GM19463 (cell line): Measurements from ENCODE around the gene CLSTN2.

ENCODE experiments used
- ATAC-seq: cut with Tn5 transposase; IDR thresholded peaks from one replicate; pipeline ENCODE4 v1.9.1; 2021; ENCODE audit warnings: mild to moderate bottlenecking, moderate library complexity; ENCODE audit not compliant: unreplicated experiment

CLSTN2 gene

DNA sequence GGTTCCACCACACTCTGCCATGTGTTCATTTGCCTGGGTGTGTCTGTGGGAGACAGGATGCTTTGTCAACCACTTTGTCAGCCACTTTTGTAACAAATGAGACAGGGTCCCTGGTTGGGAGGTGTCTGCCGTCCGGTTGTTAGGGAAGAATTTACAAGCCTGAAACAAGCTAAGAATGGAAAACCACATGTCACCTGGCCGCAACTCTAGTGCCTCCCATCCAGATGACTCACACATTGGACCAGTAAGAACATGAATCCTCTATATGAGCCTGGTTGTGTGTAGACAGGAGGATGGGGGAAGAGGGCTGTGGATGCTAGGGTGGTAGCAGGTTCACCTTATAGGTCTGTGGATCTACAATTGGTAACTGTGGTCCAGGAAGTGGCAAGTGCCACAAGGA, 335.3 kb downstream of the CLSTN2 start:
- ATAC-seq = no peak

DNA sequence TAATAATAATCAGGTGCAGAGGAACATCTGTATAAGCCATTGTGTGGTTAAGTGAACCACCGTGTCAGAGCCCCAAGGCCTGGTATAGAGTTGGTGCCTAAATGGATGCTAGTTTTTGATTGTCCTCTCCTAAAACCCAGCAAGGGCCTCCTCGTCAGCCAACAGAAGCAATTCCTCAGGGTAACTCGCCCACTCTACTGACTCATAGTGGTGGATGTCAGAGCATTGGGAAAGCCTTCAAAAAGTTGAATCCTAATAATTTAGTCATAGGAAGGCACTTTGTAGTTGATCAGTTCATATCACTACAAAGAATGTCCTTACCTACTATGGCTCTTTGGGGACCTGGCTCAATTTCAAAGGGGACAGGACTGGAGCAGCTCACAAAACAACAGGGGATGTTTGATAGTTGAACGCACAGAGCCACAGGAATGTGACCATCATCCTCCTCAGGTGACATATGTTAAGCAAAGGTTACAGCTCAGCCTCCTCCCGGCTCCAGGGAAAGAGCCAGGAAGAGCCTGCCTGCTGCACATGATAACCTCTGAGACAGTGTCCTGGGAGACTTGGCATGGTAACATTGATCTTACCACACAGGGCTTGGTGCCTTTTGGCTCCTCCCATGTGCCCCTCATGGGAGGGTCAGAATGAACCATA, 338.7 kb downstream of the CLSTN2 start:
- ATAC-seq = no peak

DNA sequence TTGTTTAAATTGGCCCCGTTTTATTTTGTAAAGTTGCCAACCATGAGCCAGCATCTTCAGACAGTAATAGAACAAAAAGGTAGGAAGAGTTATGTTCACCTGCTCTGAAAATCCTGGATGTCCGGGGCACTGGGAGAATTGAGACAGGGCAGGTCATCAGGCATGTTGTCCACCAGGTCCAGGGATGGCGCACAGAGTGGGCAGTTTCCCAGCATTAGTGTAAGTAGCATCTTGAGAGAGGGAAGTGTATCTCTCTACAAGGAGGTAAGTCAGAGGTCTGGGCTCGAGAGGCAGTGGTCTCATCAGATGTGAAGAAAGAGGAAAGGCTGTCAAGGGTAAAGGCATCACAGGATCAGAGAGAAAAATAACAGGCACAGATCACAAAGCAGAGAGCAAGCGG, 339.4 kb downstream of the CLSTN2 start:
- ATAC-seq = no peak

DNA sequence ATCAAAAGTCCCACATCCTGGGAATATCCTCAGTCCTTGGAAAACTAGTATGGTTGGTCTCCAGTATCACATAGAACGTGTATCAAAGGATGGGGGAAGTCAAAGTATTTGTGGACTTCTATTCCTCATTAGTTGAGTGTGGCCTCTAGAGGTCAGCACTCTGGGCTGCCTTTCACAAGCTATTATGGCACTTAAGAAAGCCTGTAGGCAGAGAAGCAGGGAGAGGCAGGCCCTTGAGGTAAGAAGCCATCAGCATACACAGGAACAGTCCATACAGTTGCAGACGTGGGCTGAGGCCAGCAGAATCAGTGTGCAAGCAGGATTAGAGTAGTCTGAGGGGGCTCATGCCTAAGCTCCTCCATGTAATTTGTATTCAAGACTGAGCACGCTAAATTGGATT, 341.7 kb downstream of the CLSTN2 start:
- no peak for ATAC-seq

DNA sequence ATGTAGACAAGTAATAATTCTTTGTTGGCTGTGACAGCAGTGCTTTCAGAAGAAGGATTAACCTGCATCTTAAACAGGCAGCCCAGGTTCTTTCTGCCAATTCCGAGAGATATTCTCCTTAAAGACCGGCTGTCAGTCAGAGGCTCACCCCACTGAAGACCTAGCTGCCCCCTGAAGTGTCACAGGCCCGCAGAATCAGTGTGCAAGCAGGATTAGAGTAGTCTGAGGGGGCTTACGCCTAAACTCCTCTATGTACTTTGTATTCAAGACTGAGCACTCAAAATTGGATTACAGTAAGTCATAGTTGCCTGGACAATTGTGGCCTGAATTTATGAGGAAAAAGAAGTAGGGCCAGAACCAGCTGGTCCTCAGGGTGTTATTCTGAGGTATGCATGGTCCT, 342.9 kb downstream of the CLSTN2 start:
- ATAC-seq = no peak

DNA sequence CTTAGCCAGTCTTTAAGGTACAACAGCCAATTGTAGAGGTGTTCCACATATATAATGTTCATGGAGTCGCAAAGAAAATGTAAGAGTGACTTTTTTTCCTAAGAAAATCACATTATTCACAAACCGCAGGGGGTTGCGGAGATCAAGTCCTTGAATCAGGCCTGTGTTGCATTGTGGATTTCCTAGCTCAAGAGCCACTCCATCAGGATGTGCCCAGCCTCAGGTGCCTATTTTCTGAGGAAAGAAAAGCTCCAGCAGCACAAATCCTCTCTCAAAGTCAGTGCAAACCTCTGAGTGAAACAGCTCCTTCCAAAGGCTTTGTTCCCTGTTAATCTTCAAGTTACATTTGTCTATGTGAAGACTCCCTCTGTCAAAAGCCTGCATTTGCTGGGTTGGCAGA, 349.4 kb downstream of the CLSTN2 start:
- no peak for ATAC-seq

DNA sequence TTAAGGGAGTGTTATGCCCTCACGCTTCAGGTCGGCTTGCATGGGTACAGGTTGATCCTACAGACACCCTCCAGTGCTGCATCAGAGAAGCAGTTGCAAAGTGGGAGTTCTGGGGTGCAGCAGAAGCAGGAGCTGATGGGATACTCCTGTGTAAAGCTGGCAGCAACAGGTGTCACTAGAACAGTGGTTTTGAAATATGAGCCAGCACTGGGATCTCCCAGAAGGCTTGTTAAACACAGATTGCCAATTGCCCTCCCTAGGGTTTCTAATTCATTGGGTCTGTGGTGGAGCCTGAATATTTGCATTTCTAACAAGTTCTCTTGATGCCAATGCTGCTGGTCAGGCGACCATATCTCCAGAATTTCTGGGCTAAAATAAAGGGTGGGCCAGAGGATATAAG, 350.4 kb downstream of the CLSTN2 start:
- ATAC-seq = no peak

DNA sequence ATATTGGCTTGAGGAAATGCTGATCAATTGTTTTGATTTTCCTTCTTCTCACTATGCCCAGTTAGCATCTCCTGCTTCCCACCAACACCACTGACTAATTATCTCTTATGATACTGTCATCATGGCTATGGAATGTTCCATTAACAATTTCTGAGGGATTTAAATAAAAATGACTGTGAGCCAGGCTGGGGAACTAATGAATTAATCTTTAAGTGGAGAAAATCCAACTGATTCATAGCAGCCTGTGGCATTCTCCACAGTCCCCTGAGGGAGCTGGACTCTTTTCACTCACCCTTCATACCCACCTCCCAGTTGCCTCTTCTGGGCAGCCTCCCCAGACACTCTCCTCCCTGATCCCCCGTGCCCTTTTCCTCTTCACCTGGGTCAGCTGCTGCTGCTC, 353.6 kb downstream of the CLSTN2 start:
- no peak for ATAC-seq

DNA sequence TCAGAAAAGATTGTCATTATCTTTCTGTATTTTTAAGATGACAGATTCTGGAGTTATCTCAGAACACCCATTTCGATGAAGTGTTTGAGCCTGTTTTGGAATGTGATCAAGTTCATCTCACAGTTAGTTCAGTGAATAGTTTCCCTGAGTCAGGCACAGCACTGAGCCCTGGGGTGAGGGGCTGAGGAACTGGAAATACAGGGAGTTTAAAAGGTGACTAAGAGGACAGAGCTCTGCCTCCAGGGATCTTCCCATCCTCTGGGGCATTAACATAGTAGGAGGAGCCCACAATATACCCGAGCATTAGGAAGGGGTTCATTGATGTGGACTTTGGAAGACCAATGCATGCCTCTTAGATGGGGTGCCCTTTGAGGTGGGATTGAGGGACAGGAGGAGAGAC, 355.1 kb downstream of the CLSTN2 start:
- no peak for ATAC-seq

DNA sequence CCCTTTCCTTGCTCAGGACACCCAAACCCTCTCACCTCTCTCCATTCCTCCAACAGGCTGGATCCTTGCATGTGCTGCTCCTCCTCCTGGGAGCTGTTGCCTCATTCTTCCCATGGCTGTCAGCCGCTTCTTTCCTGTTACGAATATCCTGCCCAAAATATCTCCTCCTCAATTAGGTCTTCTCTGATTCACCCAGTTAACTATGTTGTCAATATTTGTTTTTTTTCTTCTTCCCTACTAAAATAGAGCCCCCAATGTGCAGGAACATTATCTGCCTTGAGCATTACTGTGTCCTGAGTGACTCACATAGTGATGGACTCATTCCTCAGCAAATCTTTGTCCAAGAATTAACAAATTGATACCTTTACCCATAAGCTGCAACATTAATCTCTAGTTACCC, 357.2 kb downstream of the CLSTN2 start:
- no peak for ATAC-seq

DNA sequence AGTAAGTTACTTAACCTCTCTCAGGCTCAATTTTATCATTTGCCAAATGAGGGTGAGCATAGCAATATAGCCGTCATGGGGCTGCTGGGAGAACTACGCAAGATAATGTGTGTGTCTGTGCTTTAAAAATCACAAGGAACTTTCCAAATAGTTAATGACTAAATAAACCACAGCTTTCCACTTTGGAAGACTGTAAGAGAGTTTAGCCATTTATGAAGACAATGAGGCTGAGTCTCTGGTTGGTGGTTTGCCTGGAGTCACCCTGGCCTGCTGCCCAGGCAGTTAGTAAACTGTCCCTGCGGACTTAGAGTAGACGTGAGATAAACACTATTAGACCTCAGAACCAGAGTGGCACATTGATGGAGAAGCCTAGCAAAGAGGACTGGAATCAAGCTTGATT, 357.7 kb downstream of the CLSTN2 start:
- ATAC-seq = no peak

DNA sequence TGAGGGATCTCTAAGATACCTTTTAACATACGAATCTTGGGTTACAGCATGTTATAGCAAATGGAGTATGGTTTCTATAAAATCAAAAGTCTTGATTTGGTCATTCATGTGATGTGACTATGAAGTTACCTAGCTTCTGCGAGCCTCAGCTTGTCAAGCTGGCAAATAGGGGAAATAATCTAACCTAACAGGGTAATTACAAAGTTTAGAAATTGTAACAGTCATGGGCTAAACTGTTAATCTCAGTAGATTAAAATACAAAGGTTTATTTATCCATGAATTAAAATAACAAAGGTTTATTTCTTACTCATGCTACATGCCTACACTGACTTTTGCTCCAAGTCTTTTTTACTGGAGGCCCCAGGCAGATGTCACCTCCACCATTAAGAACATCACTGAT, 359.1 kb downstream of the CLSTN2 start:
- ATAC-seq = no peak

DNA sequence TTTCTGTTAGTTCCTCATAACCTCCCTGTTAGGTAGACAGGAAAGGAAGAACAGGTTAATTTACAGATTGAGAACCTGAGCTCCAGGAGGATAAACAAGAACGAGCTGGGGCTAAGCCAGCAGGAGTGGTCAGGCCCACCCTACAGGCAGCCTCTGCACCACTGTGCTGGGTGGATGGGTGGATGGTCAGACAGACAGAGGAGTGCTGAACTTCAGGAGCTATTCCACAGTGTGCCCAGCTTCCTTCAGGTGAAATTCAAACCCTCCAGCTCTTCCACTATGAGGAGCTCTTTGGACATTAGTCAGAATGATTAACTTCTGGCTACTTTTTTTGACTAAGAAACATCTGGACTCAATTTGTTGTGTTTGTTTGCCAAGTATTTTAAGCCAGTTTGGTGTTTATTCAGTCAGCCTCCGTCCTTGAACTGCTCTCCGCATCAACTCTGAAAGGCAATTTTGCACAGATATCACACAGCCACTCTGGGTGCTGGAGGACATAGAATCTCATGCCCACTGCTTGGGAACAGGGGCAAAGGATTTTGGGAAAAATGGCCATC, 361.9 kb downstream of the CLSTN2 start:
- ATAC-seq = no peak

DNA sequence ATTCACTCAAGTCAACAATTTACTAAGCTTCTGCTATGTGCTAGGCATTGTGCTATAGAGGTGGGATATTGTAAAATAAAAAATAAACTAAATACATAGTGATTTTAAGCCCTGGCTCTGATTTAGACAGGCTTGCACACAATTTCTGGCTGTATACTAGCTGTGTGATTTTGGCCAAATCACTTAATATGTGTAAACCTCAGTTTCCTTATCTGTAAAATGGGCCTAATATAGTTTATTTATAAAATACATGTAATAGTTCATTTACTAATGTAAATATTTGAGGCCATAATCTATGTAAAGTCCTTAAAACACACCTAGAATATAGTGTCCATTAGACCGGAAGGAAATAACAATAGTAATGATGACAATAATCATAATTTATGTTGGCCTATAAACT, 363.1 kb downstream of the CLSTN2 start:
- ATAC-seq = no peak

DNA sequence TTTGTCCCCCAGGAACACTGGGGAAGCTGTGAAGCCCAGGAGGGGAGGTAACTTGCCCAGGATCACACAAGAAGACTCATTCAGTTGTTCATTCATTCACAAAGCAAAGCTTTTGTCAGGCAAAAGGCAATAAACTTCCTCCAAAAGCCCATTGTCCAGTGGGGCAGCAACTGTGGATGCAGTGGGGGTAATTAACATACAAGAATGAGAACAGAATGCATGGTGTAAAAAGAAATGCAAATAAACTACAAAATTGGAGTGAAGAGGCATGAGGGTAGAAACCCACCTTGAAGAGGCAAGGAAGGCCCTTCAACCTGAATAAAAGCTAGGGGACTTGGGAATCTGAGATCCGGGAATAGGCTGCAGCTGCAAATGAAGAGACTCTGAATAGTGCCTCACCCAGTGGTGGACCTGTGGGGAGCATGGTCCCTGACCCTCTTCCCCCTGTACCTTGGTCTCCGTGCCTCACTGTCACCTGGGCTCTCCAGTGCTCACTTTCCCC, 363.6 kb downstream of the CLSTN2 start:
- no peak for ATAC-seq

DNA sequence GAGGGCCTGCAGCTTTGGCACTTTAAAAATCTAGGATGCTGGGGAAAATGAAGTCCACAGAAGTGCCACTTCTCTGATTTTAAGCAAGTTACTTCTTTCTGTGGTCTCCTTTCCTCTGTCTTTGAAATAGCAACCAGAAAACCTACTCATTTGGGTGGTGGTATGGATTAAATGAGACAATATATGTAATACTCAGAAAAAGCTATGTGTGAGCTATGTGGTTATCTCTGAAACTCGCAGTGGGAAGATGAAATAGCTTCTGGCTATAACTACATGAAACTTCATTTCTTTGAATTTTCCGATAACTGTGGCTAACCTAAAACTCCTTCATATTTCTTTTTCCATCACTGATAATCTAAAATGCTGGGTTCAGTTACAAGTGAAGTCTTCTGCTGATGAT, 368.9 kb downstream of the CLSTN2 start:
- no peak for ATAC-seq

DNA sequence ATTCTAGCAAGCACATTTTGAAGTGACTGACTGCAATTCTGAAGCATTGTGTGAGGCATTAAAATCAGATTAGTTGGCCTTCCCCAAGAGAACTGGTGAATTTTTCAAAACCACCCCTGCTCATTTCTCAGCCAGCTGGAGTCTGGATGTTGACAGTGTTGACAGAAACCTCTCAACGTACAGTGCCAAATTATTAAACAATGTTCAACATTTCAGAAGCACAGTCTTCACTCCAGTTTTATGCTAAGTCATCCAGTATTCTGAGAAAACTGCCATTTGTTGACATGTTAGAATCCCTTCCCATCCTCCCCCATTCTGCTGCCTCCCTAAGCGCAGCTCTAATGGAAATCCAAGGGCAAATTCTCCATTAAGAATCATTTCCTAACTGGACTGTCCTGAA, 373.6 kb downstream of the CLSTN2 start:
- ATAC-seq = no peak

DNA sequence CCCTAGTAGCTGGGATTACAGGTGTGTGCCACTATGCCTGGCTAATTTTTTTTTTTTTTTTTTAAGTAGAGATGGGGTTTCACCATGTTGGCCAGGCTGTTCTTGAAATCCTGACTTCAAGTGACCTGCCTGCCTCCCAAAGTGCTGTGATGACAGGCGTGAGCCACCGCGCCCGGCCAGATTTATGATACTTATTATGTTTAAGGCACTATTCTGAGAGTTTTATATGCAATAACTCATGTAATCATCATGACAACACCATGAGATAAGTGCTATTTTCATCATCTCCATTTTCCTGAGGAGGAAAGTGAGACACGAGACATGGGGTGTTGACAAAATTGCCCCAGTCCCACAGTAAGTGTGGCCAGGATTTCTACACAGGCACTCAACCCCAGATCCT, 376.4 kb downstream of the CLSTN2 start:
- ATAC-seq = no peak

DNA sequence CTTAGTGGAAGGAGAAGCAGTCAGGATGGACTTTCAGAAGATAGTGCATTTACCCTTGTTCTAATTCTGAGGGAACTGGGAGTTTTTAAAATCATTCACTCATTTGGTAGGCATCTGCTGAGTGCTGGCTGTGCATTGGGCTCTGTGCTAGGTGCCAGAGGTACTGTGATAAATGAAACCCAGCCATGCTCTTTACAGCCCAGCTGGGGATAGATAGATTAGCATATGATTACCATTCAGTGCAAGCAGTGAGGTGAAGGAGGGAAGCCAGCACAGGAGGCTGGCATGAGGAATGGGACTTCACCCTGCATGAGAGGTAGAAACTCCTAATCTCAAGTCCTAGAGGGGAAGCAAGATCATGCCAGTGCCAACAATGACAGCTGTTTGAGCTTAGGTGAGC, 381.0 kb downstream of the CLSTN2 start:
- no peak for ATAC-seq

DNA sequence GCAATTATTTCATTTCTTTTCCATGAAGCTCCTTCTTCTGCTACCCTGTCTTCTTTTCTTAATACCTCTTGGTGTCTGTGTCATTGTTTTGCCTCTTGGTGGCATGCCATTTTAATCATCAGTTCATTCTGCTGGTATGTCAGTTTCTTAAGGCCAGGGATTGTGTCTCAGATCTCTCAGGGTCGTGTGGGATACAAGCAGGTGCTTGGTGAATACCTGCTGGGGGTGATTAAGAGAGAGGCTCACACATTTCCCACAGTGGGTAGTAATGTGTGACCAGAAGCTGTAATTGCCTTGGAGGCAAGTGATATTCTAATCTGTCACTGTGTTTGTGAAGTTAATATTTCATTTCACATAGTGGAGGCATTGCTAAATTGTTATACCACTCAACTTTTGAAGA, 381.5 kb downstream of the CLSTN2 start:
- no peak for ATAC-seq

DNA sequence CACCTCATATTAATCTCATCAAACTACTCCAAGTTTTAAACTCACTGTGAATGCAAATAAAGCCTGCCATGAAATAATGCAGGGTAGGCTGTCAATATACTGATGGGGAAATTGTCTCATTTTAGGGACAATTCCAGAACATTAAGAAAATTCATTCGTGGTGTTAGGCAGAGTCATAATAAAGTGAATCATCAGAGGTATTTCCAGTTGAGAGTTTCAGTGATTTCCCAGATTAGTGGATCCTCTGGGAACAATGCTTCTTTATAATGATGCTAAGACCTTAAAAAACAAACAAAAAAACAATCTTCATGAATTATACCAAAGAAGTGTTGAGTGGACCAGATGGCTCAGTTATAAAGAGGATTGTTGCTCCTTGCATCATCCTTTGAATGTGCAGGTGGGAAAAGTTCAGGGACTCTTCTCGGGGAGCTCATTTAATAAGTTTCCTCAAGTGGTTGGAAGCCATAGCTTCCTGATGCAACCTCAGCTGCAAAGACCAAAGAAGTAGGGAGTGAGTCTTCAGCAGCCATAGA, 381.9 kb downstream of the CLSTN2 start:
- ATAC-seq = no peak

DNA sequence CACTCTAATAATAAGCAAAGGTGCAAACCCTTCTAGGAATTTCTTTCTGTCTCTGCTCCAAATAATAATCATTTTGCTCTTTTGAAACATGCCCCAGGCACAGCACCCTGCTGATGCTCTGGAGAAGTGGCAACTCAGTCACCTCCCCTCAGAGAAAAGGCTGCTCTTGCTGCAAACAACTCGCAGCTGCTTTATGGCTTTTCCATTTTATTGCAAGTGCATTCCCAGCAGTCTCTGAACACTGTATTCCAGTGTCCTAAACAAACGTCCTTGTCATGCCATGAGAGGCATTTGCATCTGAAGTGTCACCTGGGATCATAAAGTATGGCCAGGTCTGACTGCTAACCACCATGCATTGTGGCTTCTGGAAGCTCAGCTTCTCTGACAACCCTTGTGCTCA, 384.8 kb downstream of the CLSTN2 start:
- ATAC-seq = no peak

DNA sequence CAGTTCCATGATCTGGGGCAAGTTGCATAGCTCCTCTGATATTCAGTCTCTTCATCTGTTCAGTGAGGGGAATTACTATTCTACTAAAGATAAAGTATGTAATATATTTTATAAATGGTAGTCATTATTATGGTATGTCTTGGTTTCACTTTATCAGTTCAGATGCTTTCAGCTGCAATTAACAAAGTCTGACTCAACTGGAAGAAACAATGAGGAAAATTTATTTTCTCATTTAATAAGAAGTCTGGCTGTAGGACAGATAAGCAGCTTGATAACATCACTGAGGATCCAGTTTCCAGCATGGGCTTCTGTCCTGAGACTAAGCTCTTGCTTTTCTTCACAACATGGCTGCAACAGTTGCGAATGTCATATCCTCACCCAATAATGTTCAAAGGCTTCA, 388.6 kb downstream of the CLSTN2 start:
- no peak for ATAC-seq
